Ecto neural progenitor cell (in vitro differentiated cells): ENCODE measurements around the gene MRPL37.
A peak's percentile ranks its signal among the peaks of the same experiment; 100 is the strongest.
"Not testable (repeated sequence)": the region's sequence is repeated elsewhere in the genome, so short reads cannot be mapped to it uniquely, and the experiment has no call there.

Experiments used
- DNase-seq: peaks from one replicate; pipeline ENCODE4 v3.0.0-alpha.2; 2018; ENCODE audit warnings: low spot score

MRPL37 gene

GRCh38 chr1:54220004-54220811 is 20.2 kb downstream of the MRPL37 start:
- no peak for DNase-seq

- DNase-seq, result no peak
These were observed 21.3 kb downstream of the MRPL37 start for GRCh38 chr1:54221113-54221834.

GRCh38 chr1:54221867-54222484 is 22.0 kb downstream of the MRPL37 start:
- no peak for DNase-seq

- DNase-seq, result no peak
These were observed 22.7 kb downstream of the MRPL37 start for GRCh38 chr1:54222711-54223110.

GRCh38 chr1:54223441-54224202 is 23.7 kb downstream of the MRPL37 start:
- DNase-seq, result no peak

GRCh38 chr1:54224233-54224632 is 24.3 kb downstream of the MRPL37 start:
- DNase-seq, result no peak

GRCh38 chr1:54225378-54225777 is 25.4 kb downstream of the MRPL37 start:
- no peak for DNase-seq

- no peak for DNase-seq
These were observed 26.1 kb downstream of the MRPL37 start for GRCh38 chr1:54225986-54226559.

GRCh38 chr1:54227091-54227602 is 27.2 kb downstream of the MRPL37 start:
- DNase-seq, result peak; percentile 45

GRCh38 chr1:54227891-54228310 is 27.9 kb downstream of the MRPL37 start:
- peak; percentile 53 for DNase-seq

- DNase-seq, result no peak
These were observed 28.7 kb downstream of the MRPL37 start for GRCh38 chr1:54228638-54229079.

- DNase-seq, result no peak
These were observed 29.4 kb downstream of the MRPL37 start for GRCh38 chr1:54229281-54229891.

- DNase-seq, result no peak
These were observed 30.8 kb downstream of the MRPL37 start for GRCh38 chr1:54230507-54231339.

- DNase-seq, result not testable (repeated sequence)
These were observed 33.2 kb downstream of the MRPL37 start for GRCh38 chr1:54233196-54233595.

GRCh38 chr1:54234284-54234683 is 34.3 kb downstream of the MRPL37 start:
- DNase-seq, result no peak

GRCh38 chr1:54237586-54237985 is 37.6 kb downstream of the MRPL37 start:
- DNase-seq, result no peak

GRCh38 chr1:54238353-54239034 is 38.5 kb downstream of the MRPL37 start:
- DNase-seq, result no peak

GRCh38 chr1:54239035-54239383 is 39.0 kb downstream of the MRPL37 start:
- no peak for DNase-seq

GRCh38 chr1:54239631-54240031 is 39.7 kb downstream of the MRPL37 start:
- no peak for DNase-seq
